NCI-H2107 (cell line): Measurements from ENCODE around the gene PLIN3.
"Not testable (repeated sequence)": the region's sequence is repeated elsewhere in the genome, so short reads cannot be mapped to it uniquely, and the experiment has no call there.

Source experiments
- DNase-seq: peaks from one replicate; lab custom pipeline; 2025; lab: John Stamatoyannopoulos, UW

PLIN3 gene

GRCh38 chr19:4807188-4807587 is 60.3 kb downstream of the PLIN3 start:
- no peak for DNase-seq

- DNase-seq, result no peak
Measured at GRCh38 chr19:4806384-4806783, 61.1 kb downstream of the PLIN3 start.

DNA sequence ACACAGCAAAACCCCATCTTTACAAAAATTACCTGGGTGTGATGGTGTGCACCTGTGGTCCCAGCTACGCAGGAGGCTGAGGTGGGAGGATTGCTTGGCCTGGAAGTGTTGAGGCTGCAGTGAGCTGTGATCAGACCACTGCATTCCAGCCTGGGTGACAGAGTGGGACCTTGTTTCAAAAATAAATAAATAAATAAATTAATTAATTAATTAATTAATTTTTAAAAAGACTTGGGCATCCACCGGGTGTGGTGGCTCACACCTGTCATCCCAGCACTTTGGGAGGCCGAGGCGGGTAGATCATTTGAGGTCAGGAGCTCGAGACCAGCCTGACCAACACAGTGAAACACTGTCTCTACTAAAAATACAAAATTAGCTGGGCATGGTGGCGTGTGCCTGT is 62.3 kb downstream of the PLIN3 start:
- DNase-seq, result not testable (repeated sequence)

DNA sequence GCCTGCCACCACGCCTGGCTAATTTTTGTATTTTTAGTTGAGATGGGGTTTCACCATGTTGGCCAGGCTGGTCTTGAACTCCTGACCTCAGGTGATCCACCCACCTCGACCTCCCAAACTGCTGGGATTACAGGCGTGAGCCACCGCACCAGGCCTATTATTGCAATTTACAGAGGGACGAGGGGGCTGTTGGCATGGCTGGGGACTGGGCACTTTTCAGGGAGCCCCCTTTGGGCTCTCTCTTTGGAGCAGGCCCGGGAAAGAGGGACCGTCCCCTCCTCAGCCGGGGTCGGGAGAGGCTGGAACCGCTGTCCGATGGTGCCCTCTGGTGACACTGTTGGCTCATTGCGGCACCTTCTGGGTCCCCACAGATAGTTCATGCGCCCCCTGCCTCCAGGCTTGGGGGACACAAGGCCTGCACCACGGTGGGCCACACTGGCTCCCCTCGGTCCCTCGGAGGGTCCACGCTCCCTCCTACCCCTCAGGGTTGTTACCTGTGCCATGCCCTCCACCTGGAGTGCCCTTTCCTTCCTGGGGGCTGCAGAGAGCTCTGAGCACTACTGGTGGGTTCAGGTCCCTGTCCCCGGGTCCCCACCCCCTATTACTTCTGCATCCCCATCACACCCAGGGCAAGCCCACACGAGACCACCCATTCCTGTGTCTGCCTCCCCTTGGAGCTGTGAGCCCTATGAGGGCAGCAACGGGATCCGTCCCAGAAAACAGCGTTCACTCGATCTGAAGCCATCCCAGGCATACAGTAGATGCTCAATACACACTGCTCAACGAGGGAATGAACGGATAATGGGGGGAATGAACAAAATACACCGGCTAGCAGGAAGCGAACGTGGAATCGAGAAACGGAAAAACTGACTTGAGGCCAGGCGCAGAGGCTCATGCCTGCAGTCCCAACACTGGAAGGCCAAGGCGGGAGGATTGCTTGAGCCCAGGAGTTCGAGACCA is 63.5 kb downstream of the PLIN3 start:
- DNase-seq, result peak; percentile 10

GRCh38 chr19:4802711-4803110 is 64.8 kb downstream of the PLIN3 start:
- no peak for DNase-seq

- no peak for DNase-seq
Measured at GRCh38 chr19:4801085-4801619, 66.3 kb downstream of the PLIN3 start.

DNA sequence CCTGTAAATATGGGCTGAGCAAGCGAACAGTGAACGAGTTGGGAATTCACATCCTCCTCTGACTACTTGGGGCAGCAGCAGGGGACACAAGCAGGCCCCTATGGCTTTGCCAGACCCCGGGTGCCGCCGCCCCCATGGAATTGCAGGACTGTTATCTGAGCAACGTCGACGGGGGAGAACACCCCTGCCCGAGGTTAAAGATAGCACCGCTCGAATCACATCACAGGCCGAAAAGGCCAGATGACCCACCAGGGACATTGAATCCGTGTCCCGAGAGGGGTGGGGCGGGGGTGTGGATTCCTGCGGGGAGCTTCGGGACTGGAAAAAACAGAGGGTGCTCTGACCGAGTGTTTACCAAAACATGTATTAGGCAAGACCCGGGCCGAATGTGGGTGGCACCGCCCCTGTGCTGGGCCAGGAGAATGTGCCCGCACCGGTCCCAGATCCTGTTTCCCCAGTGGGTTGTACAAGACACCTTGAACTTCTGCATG is 66.8 kb downstream of the PLIN3 start:
- DNase-seq, result no peak

DNA sequence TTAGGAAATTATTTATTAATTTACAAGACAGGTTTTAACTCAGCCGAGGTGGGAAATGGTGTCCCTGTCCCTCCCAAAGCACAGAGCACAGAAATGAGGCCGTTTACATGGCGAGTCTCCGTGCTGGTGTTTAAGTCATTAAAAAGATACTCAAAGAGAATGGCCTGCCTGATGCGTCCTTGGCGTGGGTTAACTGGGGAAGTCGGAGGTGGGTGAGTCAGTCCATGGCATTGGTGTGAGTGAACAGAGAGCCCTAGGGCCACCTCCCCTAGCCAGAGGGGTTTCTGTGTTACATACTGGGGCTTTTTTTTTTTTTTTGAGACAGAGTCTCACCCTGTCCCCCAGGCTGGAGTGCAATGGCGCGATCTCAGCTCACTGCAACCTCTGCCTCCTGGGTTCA is 72.1 kb downstream of the PLIN3 start:
- no peak for DNase-seq

DNA sequence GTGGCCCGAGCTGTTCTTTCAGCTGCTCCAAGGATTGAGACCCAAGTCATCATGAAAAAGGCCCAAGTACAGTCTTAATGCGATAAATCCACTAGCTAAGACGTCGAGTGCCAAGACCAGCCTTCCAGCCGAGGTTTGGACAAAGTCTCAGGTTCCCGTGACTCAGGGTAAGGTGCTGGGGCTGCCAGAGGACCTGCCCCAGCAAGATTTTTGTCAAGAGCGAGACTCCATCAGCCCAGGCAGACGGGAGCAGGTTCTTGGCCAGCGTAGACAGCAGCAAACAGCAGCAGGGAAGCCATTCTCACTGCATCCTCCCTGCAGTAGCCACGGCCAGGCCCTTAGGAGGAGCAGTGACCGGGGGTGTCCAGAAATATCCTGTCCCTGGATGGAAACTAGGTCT is 72.5 kb downstream of the PLIN3 start:
- no peak for DNase-seq

- not testable (repeated sequence) for DNase-seq
Measured at GRCh38 chr19:4793278-4793677, 74.2 kb downstream of the PLIN3 start.

GRCh38 chr19:4792866-4793195 is 74.6 kb downstream of the PLIN3 start:
- DNase-seq, result not testable (repeated sequence)

- not testable (repeated sequence) for DNase-seq
Measured at GRCh38 chr19:4792019-4792865, 75.2 kb downstream of the PLIN3 start.

DNA sequence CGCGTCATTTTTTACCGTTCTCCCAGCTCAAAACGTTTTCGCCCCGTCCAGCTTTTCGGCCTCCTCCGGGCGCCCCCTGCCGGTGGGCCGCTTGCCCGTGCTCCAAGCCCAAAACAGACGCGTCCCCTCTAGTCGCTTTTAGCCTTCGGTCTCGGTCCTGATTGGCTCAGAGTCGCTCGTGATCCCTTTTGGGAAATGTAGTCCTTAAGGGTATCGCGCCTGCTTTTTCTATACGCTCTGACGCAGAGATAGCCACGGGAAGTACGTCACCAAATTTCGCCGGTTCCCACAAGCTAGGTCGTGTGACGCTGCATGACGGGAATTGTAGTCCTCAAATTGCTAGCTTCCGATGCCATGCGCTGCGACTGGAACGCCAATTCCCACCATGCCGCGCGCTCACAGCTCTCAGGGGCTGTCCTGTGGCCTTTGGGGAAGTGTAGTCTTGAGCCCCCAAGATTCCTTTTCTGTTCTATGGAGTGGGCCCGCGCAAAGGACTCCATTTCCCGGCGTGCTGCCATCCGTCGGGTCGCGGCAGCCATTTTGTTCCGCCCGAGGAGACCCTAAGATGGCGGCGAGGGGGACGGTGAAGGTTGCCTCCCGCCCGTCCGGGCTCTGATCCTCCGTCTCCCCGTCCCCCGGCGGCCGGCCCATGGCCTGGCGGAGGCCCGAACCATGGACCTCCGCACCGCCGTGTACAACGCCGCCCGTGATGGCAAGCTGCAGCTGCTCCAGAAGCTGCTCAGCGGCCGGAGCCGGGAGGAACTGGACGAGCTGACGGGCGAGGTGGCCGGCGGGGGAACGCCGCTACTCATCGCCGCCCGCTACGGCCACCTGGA is 76.1 kb downstream of the PLIN3 start, which contains the start of gene FEM1A:
FEM1A (plus strand) TSS at position 552 of the 836 bp plus-strand sequence; CDS start at position 673, 121 bp downstream.
- DNase-seq, result peak; percentile 99
